Measurements from ENCODE around the gene AGRN. TPM values are rescaled to one million over a fixed set of nuclear protein-coding genes. Genes with fewer than 3 reads are reported as not detected.

AGRN gene
- total RNA-seq, 1 experiment from 2014 or later = 446 TPM

- TF ChIP-seq CTCF (IDR thresholded peaks at IDR 0.05; ENCODE audit: unreplicated experiment) = no peak
- Mint-ChIP-seq H3K4me1 (ENCODE audit: low read depth, unreplicated experiment) (peaks cover 18% of the 10 kb centered on the region), H3K27ac (ENCODE audit: unreplicated experiment) (no peak overlapping the region), H3K9me3 (ENCODE audit: low read depth, unreplicated experiment) (no peaks in the 10 kb centered on the region), H3K4me3 (ENCODE audit: low read depth, unreplicated experiment) (no peak overlapping the region), H3K36me3 (ENCODE audit: insufficient read depth, unreplicated experiment) (peaks cover 24% of the 10 kb centered on the region), H3K27me3 (ENCODE audit: unreplicated experiment) (peaks cover 34% of the 10 kb centered on the region)
- CTCF ChIA-PET = no interaction called here
- intact Hi-C loops (cut with micrococcal nuclease; ENCODE audit: unreplicated experiment) = no loop called here
- no TSS peak for BruUV-seq (replicated peaks)
- DNase-seq = no peak
These were observed 40.8 kb upstream of the AGRN start for GRCh38 chr1:978835-979743.

- BruUV-seq (replicated peaks) = no TSS peak
- CTCF ChIA-PET = no interaction called here
- H3K4me1 Mint-ChIP-seq (ENCODE audit: low read depth, unreplicated experiment) = peaks cover 18% of the 10 kb centered on the region
- DNase-seq = no peak
- no peak overlapping the region for H3K27ac Mint-ChIP-seq (ENCODE audit: unreplicated experiment)
- no peak for TF ChIP-seq CTCF (IDR thresholded peaks at IDR 0.05; ENCODE audit: unreplicated experiment)
- peaks cover 34% of the 10 kb centered on the region for H3K27me3 Mint-ChIP-seq (ENCODE audit: unreplicated experiment)
- no peaks in the 10 kb centered on the region for H3K9me3 Mint-ChIP-seq (ENCODE audit: low read depth, unreplicated experiment)
- intact Hi-C loops (cut with micrococcal nuclease; ENCODE audit: unreplicated experiment) = no loop called here
- H3K4me3 Mint-ChIP-seq (ENCODE audit: low read depth, unreplicated experiment) = no peak overlapping the region
- H3K36me3 Mint-ChIP-seq (ENCODE audit: insufficient read depth, unreplicated experiment) = peaks cover 23% of the 10 kb centered on the region
These were observed 40.2 kb upstream of the AGRN start for GRCh38 chr1:979744-980072.

- Mint-ChIP-seq H3K27ac (ENCODE audit: unreplicated experiment) (no peak overlapping the region), H3K36me3 (ENCODE audit: insufficient read depth, unreplicated experiment) (peaks cover 19% of the 10 kb centered on the region), H3K4me1 (ENCODE audit: low read depth, unreplicated experiment) (peaks cover 18% of the 10 kb centered on the region), H3K4me3 (ENCODE audit: low read depth, unreplicated experiment) (no peak overlapping the region), H3K27me3 (ENCODE audit: unreplicated experiment) (peaks cover 36% of the 10 kb centered on the region), H3K9me3 (ENCODE audit: low read depth, unreplicated experiment) (no peaks in the 10 kb centered on the region)
- CTCF ChIA-PET = interaction anchor here (0.7 kb wide), 1 partner anchor 22 kb away, joined by 4 read pairs; no protein-coding TSS in a partner anchor
- no peak for TF ChIP-seq CTCF (IDR thresholded peaks at IDR 0.05; ENCODE audit: unreplicated experiment)
- intact Hi-C loops (cut with micrococcal nuclease; ENCODE audit: unreplicated experiment) = no loop called here
- DNase-seq = no peak
- no TSS peak for BruUV-seq (replicated peaks)
These were observed 39.8 kb upstream of the AGRN start for GRCh38 chr1:980137-980571.

- TF ChIP-seq CTCF (IDR thresholded peaks at IDR 0.05; ENCODE audit: unreplicated experiment) = no peak
- peaks cover 13% of the 10 kb centered on the region for H3K36me3 Mint-ChIP-seq (ENCODE audit: insufficient read depth, unreplicated experiment)
- H3K27ac Mint-ChIP-seq (ENCODE audit: unreplicated experiment) = no peak overlapping the region
- intact Hi-C loops (cut with micrococcal nuclease; ENCODE audit: unreplicated experiment) = no loop called here
- H3K4me3 Mint-ChIP-seq (ENCODE audit: low read depth, unreplicated experiment) = no peak overlapping the region
- H3K27me3 Mint-ChIP-seq (ENCODE audit: unreplicated experiment) = peaks cover 42% of the 10 kb centered on the region
- H3K9me3 Mint-ChIP-seq (ENCODE audit: low read depth, unreplicated experiment) = no peaks in the 10 kb centered on the region
- peaks cover 12% of the 10 kb centered on the region for H3K4me1 Mint-ChIP-seq (ENCODE audit: low read depth, unreplicated experiment)
- no TSS peak for BruUV-seq (replicated peaks)
- CTCF ChIA-PET = interaction anchor here (0.7 kb wide), 1 partner anchor 21 kb away, joined by 4 read pairs; no protein-coding TSS in a partner anchor
- no peak for DNase-seq
These were observed 39.1 kb upstream of the AGRN start for GRCh38 chr1:980602-981395.
